Ishikawa (cell line): ENCODE results near the gene TUBGCP3.

Experiments
- CEBPB ChIP-seq: IDR thresholded peaks from 2 replicates; pipeline ENCODE4 v1.6.1; 2012
- CREB1 ChIP-seq: IDR thresholded peaks from 2 replicates; pipeline ENCODE4 v1.6.1; 2012; ENCODE audit warnings: low read depth
- EGR1 ChIP-seq: IDR thresholded peaks from 2 replicates; pipeline ENCODE4 v1.6.1; 2012
- EP300 ChIP-seq: IDR thresholded peaks from 2 replicates; pipeline ENCODE4 v1.6.1; 2012; ENCODE audit warnings: borderline replicate concordance
- FOXM1 ChIP-seq: IDR thresholded peaks from 2 replicates; pipeline ENCODE4 v1.6.1; 2012; ENCODE audit warnings: low read depth, borderline replicate concordance
- NFIC ChIP-seq: IDR thresholded peaks from 2 replicates; pipeline ENCODE4 v1.6.1; 2012
- RAD21 ChIP-seq: IDR thresholded peaks from 2 replicates; pipeline ENCODE4 v1.6.1; 2012; ENCODE audit warnings: low read depth
- REST ChIP-seq: IDR thresholded peaks from 2 replicates; pipeline ENCODE4 v1.6.1; 2012; ENCODE audit warnings: low read depth, mild to moderate bottlenecking
- TAF1 ChIP-seq: IDR thresholded peaks from 2 replicates; pipeline ENCODE4 v1.6.1; 2012; ENCODE audit warnings: low read depth, mild to moderate bottlenecking
- TCF12 ChIP-seq: IDR thresholded peaks from 2 replicates; pipeline ENCODE4 v1.6.1; 2012; ENCODE audit warnings: low read depth
- TEAD4 ChIP-seq: IDR thresholded peaks from 2 replicates; pipeline ENCODE4 v1.6.1; 2012
- USF1 ChIP-seq: IDR thresholded peaks from 2 replicates; pipeline ENCODE4 v1.6.1; 2012
- YY1 ChIP-seq: IDR thresholded peaks from 2 replicates; pipeline ENCODE4 v1.6.1; 2012; ENCODE audit warnings: low read depth
- ZBTB7A ChIP-seq: IDR thresholded peaks from 2 replicates; pipeline ENCODE4 v1.6.1; 2012; ENCODE audit warnings: low read depth
- TF ChIP-seq, protein P1 (sequence below): IDR thresholded peaks from 2 replicates; pipeline ENCODE4 v1.6.1; 2012

TUBGCP3 gene

GRCh38 chr13:112477070-112477619, 110.8 kb downstream of the TUBGCP3 start:
- TF ChIP-seq TEAD4, result no peak

GRCh38 chr13:112475889-112476288, 112.1 kb downstream of the TUBGCP3 start:
- TF ChIP-seq FOXM1, result no peak
- no peak for TF ChIP-seq REST
- no peak for TF ChIP-seq NFIC
- no peak for TF ChIP-seq RAD21
- no peak for TF ChIP-seq TAF1
- no peak for TF ChIP-seq EP300
- TF ChIP-seq TCF12, result no peak
- no peak for TF ChIP-seq YY1
- TF ChIP-seq CEBPB, result no peak
- TF ChIP-seq USF1, result no peak
- no peak for TF ChIP-seq TEAD4
- no peak for TF ChIP-seq CREB1
- no peak for TF ChIP-seq ZBTB7A
- TF ChIP-seq EGR1, result no peak

GRCh38 chr13:112474869-112475268, 113.1 kb downstream of the TUBGCP3 start:
- no peak for TF ChIP-seq FOXM1
- TF ChIP-seq YY1, result no peak
- TF ChIP-seq TEAD4, result no peak
- TF ChIP-seq CEBPB, result no peak
- no peak for TF ChIP-seq EGR1
- no peak for TF ChIP-seq NFIC
- TF ChIP-seq, protein P1, sequence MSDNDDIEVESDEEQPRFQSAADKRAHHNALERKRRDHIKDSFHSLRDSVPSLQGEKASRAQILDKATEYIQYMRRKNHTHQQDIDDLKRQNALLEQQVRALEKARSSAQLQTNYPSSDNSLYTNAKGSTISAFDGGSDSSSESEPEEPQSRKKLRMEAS, result no peak
- TF ChIP-seq ZBTB7A, result no peak
- TF ChIP-seq RAD21, result no peak
- TF ChIP-seq USF1, result no peak
- TF ChIP-seq TAF1, result no peak
- no peak for TF ChIP-seq TCF12
- no peak for TF ChIP-seq REST
- no peak for TF ChIP-seq EP300
- TF ChIP-seq CREB1, result no peak

DNA sequence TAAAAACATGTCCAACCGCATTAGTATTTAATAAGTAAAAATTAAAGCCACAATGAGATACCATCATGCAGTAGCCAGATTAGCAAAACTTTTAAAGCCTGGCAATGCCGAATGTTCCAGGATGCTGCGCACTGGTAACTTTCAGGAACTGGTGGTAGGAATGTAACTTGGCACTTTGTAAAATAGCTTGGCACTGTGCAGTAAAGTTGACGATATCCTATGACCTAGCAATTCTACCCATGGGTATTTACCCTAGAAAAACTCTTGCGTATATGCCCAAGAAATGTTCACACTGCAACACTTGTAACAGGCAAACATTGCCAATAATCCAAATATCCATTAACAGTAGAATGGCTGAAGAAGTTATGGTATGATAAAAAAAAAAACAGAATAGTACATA, 114.1 kb downstream of the TUBGCP3 start:
- TF ChIP-seq EP300 (no peak), YY1 (no peak), CEBPB (no peak), TCF12 (no peak), EGR1 (no peak), USF1 (no peak), CREB1 (no peak), REST (no peak), TAF1 (no peak), RAD21 (no peak), FOXM1 (no peak), NFIC (no peak), TEAD4 (no peak), ZBTB7A (no peak)
- TF ChIP-seq, protein P1, result no peak
